ENCODE measurements around the gene DPRX.
"Not testable (repeated sequence)": the region's sequence is repeated elsewhere in the genome, so short reads cannot be mapped to it uniquely, and the experiment has no call there.

DPRX gene

DNA sequence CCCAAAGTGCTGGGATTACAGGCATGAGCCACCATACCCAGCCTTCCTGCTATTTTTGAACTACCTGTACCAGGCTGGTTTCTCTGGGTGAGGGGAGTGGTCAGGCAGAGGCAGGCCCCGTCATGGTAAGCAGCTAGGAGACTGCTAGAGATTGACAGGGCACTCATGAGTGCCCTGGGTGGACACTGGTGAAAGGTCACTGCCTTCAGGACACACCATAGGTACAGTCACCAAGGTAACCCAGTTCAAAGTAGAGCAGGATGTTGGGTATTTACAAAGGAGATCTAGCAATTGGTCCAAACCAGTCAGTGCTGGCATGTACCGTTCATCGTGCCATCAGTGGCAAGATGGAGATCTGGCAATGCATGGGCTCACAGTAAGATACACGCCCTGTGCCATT, 25.5 kb downstream of the DPRX start:
- H3K27me3 ChIP-seq (ENCODE audit: low read depth), result no peaks in the 10 kb centered on the region
- H3K4me1 ChIP-seq, result no peaks in the 10 kb centered on the region
- H3K36me3 ChIP-seq (replicated peaks), result no peaks in the 10 kb centered on the region
- in situ Hi-C loops (cut with MboI; ENCODE audit: low sequenced_read_pairs), result no loop called here
- H3K4me3 ChIP-seq, result no peak overlapping the region
- 0 out of 2 replicates have a peak, but pooled peaks cover 2% of the 10 kb centered on the region for H3K9me3 ChIP-seq
- no peak for DNase-seq (ENCODE audit: low spot score in 2 of 2)

DNA sequence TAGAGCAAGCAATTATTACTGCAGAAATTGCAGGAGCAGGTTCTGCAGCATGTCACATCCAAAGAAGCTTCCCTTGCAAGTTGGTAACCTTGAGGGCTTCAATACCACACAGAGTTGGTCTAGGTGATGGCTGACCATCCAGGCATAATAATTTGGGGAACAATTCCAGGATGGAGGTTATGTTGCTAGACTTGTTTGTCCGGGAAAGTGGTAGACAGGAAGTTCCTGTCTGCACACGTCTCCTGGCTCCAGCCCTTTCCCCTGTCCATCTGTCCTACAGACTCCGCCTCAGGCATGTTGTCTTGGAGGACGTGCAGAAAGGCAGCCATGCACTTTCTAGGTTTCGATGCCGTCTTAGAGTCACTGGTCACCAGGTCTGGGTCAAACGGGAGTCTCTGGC, 26.0 kb downstream of the DPRX start:
- H3K4me3 ChIP-seq, result no peak overlapping the region
- H3K27me3 ChIP-seq (ENCODE audit: low read depth), result no peaks in the 10 kb centered on the region
- 0 out of 2 replicates have a peak, but pooled peaks cover 2% of the 10 kb centered on the region for H3K9me3 ChIP-seq
- DNase-seq (ENCODE audit: low spot score in 2 of 2), result no peak
- H3K4me1 ChIP-seq, result no peaks in the 10 kb centered on the region
- in situ Hi-C loops (cut with MboI; ENCODE audit: low sequenced_read_pairs), result no loop called here
- no peaks in the 10 kb centered on the region for H3K36me3 ChIP-seq (replicated peaks)

DNA sequence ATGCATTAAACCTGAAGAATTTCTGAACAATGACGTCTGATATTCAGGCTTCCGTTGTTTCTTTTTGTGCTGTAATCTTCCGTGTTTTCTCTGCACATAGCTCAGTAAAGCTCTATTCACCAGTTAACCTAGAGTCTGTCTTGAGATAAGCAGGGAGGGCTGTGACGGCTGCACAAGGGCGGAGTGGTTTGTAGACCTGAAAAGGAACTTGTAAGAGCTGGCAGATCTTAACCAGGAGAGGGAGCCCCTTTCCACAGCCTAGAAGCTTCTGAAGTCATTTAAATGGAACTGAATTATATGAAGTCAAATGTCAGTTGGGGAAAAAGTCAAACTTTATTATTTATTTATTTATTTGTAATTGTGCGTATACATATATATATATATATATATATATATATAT, 27.5 kb downstream of the DPRX start:
- Histone ChIP-seq H3K9me3 (0 out of 2 replicates have a peak, but pooled peaks cover 4% of the 10 kb centered on the region), H3K4me3 (no peak overlapping the region), H3K4me1 (no peaks in the 10 kb centered on the region), H3K36me3 (replicated peaks) (no peaks in the 10 kb centered on the region), H3K27me3 (ENCODE audit: low read depth) (no peaks in the 10 kb centered on the region)
- in situ Hi-C loops (cut with MboI; ENCODE audit: low sequenced_read_pairs), result no loop called here
- DNase-seq (ENCODE audit: low spot score in 2 of 2), result no peak

DNA sequence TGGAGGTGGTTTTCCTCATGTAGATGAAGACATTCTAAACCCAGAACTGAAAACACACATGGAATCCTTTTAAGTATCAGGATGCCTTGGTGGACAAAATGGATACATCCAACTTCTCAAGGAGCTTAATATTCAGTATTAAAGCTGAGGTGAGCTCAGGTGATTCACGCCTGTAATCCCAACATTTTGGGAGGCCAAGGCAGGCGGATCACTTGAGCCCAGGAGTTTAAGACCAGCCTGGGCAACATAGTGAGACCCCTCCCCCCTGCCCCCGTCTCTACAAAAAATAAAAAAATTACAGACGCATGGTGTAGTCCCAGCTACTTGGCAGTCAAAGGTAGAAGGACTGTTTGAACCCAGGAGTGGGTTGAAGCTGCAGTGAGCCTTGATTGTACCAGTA, 28.8 kb downstream of the DPRX start:
- Histone ChIP-seq H3K27me3 (ENCODE audit: low read depth) (no peaks in the 10 kb centered on the region), H3K36me3 (replicated peaks) (no peaks in the 10 kb centered on the region), H3K4me1 (no peaks in the 10 kb centered on the region), H3K9me3 (0 out of 2 replicates have a peak, but pooled peaks cover 3% of the 10 kb centered on the region), H3K4me3 (no peak overlapping the region)
- in situ Hi-C loops (cut with MboI; ENCODE audit: low sequenced_read_pairs), result no loop called here
- DNase-seq (ENCODE audit: low spot score in 2 of 2), result no peak

DNA sequence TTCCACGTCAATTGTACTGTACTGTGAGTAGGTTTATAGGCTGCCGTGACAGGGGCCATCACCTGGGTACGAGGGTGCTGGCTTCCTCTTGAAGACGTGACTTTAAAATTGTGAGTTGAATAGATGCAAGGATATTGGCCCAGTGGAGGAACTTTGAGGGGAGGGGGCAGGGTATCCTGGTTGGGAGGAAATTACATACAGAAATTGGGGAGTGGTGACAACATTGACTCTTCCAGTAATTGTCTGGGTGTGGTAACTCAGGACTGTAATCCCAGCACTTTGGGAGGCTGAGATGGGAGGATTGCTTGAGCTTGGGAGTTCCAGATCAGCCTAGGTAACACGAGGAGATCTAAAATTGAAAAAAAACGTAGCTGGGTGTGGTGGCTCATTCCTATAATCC, 30.4 kb downstream of the DPRX start:
- H3K27me3 ChIP-seq (ENCODE audit: low read depth), result no peaks in the 10 kb centered on the region
- no peaks in the 10 kb centered on the region for H3K36me3 ChIP-seq (replicated peaks)
- no peak overlapping the region for H3K4me3 ChIP-seq
- in situ Hi-C loops (cut with MboI; ENCODE audit: low sequenced_read_pairs), result no loop called here
- no peak for DNase-seq (ENCODE audit: low spot score in 2 of 2)
- H3K9me3 ChIP-seq, result 0 out of 2 replicates have a peak, but pooled peaks cover 3% of the 10 kb centered on the region
- H3K4me1 ChIP-seq, result no peaks in the 10 kb centered on the region

DNA sequence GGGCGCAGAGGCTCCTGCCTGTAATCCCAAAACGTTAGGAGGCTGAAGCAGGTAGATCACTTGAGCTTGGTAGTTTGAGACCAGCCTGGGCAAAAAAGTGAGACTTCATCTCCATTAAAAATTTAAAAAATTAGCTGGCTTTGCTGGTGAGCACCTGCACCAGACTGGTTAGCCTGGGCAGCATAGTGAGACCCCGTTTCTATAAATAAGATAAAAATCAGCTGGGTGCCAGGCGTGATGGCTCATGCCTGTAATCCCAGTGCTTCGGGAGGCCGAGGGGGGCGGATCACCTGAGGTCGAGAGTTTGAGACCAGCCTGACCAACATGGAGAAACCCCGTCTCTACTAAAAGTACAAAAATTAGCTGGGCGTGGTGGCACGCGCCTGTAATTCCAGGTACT, 32.4 kb downstream of the DPRX start:
- H3K27me3 ChIP-seq (ENCODE audit: low read depth), result no peaks in the 10 kb centered on the region
- no peaks in the 10 kb centered on the region for H3K36me3 ChIP-seq (replicated peaks)
- DNase-seq (ENCODE audit: low spot score in 2 of 2), result no peak
- 0 out of 2 replicates have a peak, but pooled peaks cover 3% of the 10 kb centered on the region for H3K9me3 ChIP-seq
- H3K4me1 ChIP-seq, result no peaks in the 10 kb centered on the region
- in situ Hi-C loops (cut with MboI; ENCODE audit: low sequenced_read_pairs), result no loop called here
- H3K4me3 ChIP-seq, result no peak overlapping the region

DNA sequence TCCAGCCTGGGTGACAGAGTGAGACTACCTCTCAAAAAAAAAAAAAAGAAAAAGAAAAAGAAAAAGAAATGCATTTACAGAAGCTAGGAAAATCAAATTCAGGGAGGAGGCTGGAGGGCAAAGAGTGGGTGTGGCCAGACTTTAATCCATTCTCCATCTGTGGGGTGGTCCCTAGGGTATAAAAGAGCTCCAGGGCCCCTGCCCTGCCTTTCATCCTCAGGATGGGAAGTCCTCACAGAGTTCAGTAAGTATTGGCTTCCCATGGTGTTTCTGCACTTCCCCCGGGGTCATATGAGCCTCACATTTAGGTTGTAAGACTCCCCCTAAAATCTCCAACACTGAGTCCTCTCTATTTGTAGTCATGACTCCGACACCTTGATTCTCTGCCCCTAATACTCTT, 33.0 kb downstream of the DPRX start:
- no peaks in the 10 kb centered on the region for H3K36me3 ChIP-seq (replicated peaks)
- in situ Hi-C loops (cut with MboI; ENCODE audit: low sequenced_read_pairs), result no loop called here
- DNase-seq (ENCODE audit: low spot score in 2 of 2), result no peak

DNA sequence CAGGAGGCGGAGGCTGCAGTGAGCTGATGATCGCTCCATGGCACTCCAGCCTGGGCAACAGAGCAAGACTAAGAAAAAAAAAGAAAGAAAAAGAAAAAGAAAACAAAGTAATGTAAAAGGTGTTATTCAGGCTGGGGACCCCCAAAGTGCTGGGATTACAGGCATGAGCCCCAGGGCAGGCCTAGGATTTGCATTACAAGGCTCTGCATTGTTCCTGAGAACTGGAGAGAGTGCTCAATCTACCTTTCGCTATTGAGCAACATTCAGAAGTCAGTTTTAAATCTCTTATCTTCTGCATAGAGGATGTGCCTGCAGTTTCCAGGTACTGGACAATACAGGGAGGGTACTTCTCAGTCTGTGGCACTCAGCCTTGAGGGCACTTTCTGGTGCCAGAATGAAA, 34.5 kb downstream of the DPRX start:
- in situ Hi-C loops (cut with MboI; ENCODE audit: low sequenced_read_pairs); H3K4me3 ChIP-seq; H3K4me1 ChIP-seq; H3K9me3 ChIP-seq; H3K36me3 ChIP-seq (replicated peaks); DNase-seq (ENCODE audit: low spot score in 2 of 2); H3K27me3 ChIP-seq (ENCODE audit: low read depth): not testable (repeated sequence)

More for the DNA sequence above, 33.0 kb downstream of the DPRX start:
- Histone ChIP-seq H3K27me3 (ENCODE audit: low read depth) (no peaks in the 10 kb centered on the region), H3K4me3 (no peak overlapping the region), H3K9me3 (0 out of 2 replicates have a peak, but pooled peaks cover 3% of the 10 kb centered on the region), H3K4me1 (no peaks in the 10 kb centered on the region)

DNA sequence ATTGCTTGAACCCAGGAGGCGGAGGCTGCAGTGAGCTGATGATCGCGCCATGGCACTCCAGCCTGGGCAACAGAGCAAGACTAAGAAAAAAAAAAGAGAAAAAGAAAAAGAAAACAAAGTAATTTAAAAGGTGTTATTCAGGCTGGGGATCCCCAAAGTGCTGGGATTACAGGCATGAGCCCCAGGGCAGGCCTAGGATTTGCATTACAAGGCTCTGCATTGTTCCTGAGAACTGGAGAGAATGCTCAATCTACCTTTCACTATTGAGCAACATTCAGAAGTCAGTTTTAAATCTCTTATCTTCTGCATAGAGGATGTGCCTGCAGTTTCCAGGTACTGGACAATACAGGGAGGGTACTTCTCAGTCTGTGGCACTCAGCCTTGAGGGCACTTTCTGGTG, 37.0 kb downstream of the DPRX start:
- DNase-seq (ENCODE audit: low spot score in 2 of 2); H3K27me3 ChIP-seq (ENCODE audit: low read depth); H3K9me3 ChIP-seq; H3K36me3 ChIP-seq (replicated peaks); H3K4me1 ChIP-seq; H3K4me3 ChIP-seq; in situ Hi-C loops (cut with MboI; ENCODE audit: low sequenced_read_pairs): not testable (repeated sequence)

DNA sequence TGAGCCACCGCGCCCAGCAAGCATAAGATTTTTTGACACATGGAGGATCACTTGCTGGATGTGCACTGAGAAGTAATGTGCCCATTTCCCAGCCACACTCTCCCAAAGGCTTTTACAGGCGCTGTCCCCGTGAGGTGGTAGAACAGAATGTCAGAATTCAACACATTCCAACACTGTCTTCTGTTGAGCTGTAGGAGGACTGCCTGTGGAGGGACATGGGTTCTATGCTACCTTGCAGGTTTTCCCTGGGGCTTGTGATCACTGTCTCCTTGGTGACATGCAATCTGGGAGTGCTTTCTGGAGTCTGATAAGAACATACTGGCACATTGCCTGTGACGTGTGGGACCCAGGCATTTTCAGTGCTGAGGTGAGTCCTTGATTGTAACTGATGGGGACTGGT, 38.5 kb downstream of the DPRX start:
- DNase-seq (ENCODE audit: low spot score in 2 of 2), result no peak
- H3K27me3 ChIP-seq (ENCODE audit: low read depth), result no peaks in the 10 kb centered on the region
- in situ Hi-C loops (cut with MboI; ENCODE audit: low sequenced_read_pairs), result no loop called here
- H3K9me3 ChIP-seq, result no peaks in the 10 kb centered on the region
- no peaks in the 10 kb centered on the region for H3K4me1 ChIP-seq
- H3K36me3 ChIP-seq (replicated peaks), result no peaks in the 10 kb centered on the region
- no peak overlapping the region for H3K4me3 ChIP-seq

DNA sequence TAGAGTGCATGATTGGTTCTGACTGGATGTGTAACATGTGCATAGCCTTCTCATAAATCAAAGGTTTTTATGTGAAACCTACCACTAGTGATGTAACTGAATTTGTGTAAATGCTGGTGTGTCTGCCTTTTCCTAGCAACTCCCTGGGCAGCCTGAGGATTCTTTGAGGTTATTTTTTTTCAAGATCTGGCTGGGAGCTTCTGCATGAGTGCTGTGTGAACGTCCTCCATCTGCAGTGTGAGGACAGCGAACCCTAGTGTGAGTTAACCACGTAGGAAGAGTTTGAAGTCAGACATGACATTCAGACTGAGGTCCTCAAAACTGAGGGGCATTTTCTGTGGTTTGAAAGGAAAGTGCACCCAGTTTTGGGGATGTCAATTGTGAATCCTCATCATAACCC, 39.9 kb downstream of the DPRX start:
- Histone ChIP-seq H3K4me3 (no peak overlapping the region), H3K36me3 (replicated peaks) (no peaks in the 10 kb centered on the region), H3K4me1 (no peaks in the 10 kb centered on the region), H3K9me3 (no peaks in the 10 kb centered on the region), H3K27me3 (ENCODE audit: low read depth) (no peaks in the 10 kb centered on the region)
- in situ Hi-C loops (cut with MboI; ENCODE audit: low sequenced_read_pairs), result no loop called here
- no peak for DNase-seq (ENCODE audit: low spot score in 2 of 2)

Measured in HAP-1 (cell line).